Measurements from ENCODE around the gene ARL6IP6.

- no peak for TF ChIP-seq EZH2 (IDR thresholded peaks at IDR 0.05; ENCODE audit: borderline replicate concordance, low read depth, low read length, poor library complexity, severe bottlenecking)
- TF ChIP-seq CTCF (conservative IDR thresholded peaks at IDR 0.05; ENCODE audit: low read depth, low read length) = no peak
Observed at GRCh38 chr2:152701198-152701597, 17.2 kb upstream of the ARL6IP6 start.
